NT2/D1 (cell line): Measurements from ENCODE around the gene FAM222B.

Experiments used
- DNase-seq: peaks from one replicate; pipeline ENCODE4 v3.0.0-alpha.2; 2011; ENCODE audit warnings: low read depth, low spot score
- H3K27me3 ChIP-seq: 2 replicates; pipeline ENCODE4 v1.6.0; 2011; ENCODE audit warnings: mild to moderate bottlenecking; ENCODE audit not compliant: insufficient read length, insufficient read depth
- H3K36me3 ChIP-seq: 2 replicates; pipeline ENCODE4 v1.6.1; 2011; ENCODE audit warnings: mild to moderate bottlenecking, low read length, mixed read lengths; ENCODE audit not compliant: insufficient read depth, insufficient read length
- H3K4me1 ChIP-seq: 2 replicates; pipeline ENCODE4 v1.5.1; 2011; ENCODE audit not compliant: insufficient read depth, insufficient read length
- H3K4me3 ChIP-seq: 2 replicates; pipeline ENCODE4 v1.5.1; 2011; ENCODE audit warnings: low read depth; ENCODE audit not compliant: insufficient read length
- H3K9ac ChIP-seq: 2 replicates; pipeline ENCODE4 v1.6.0; 2011; ENCODE audit warnings: low read depth; ENCODE audit not compliant: insufficient read length
- H3K9me3 ChIP-seq: 2 replicates; pipeline ENCODE4 v1.5.1; 2011; ENCODE audit warnings: mild to moderate bottlenecking, low read length; ENCODE audit not compliant: insufficient read depth
- SUZ12 ChIP-seq: IDR thresholded peaks from 2 replicates; pipeline ENCODE4 v1.6.1; 2011; ENCODE audit not compliant: insufficient read length, insufficient read depth; ENCODE audit errors: extremely low read depth
- YY1 ChIP-seq: IDR thresholded peaks from 2 replicates; pipeline ENCODE4 v1.6.1; 2011; ENCODE audit not compliant: insufficient read length, insufficient read depth
- ZNF274 ChIP-seq: IDR thresholded peaks from 2 replicates; pipeline ENCODE4 v1.6.1; 2011; ENCODE audit warnings: mild to moderate bottlenecking, low read depth, low read length

Gene FAM222B

DNA sequence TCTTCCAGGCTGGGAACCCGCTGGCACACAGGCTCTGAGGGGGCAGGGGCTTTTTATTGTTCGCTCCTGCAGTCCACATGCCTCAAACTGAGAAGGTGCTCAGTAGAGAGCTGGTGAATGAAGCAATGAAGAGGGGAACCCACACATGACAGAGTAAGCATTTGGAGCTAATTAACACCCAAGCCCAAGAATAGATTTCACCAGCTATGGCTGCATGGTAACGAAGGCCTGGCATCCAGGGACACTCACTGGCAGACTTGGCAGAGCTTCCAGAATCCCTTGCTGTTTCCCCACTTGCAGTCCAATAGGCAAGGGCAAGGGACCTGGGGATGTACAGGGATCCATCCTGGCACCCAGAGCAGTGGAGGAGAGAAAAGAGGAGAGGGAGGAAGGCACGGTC, 42.8 kb upstream of the FAM222B start:
- Histone ChIP-seq H3K9ac (no peak overlapping the region), H3K4me3 (no peak overlapping the region), H3K36me3 (peaks cover 41% of the 10 kb centered on the region), H3K27me3 (no peaks in the 10 kb centered on the region), H3K4me1 (peaks cover 9% of the 10 kb centered on the region), H3K9me3 (no peaks in the 10 kb centered on the region)
- no peak for DNase-seq
- TF ChIP-seq ZNF274, result no peak
- TF ChIP-seq YY1, result no peak
- TF ChIP-seq SUZ12, result no peak

DNA sequence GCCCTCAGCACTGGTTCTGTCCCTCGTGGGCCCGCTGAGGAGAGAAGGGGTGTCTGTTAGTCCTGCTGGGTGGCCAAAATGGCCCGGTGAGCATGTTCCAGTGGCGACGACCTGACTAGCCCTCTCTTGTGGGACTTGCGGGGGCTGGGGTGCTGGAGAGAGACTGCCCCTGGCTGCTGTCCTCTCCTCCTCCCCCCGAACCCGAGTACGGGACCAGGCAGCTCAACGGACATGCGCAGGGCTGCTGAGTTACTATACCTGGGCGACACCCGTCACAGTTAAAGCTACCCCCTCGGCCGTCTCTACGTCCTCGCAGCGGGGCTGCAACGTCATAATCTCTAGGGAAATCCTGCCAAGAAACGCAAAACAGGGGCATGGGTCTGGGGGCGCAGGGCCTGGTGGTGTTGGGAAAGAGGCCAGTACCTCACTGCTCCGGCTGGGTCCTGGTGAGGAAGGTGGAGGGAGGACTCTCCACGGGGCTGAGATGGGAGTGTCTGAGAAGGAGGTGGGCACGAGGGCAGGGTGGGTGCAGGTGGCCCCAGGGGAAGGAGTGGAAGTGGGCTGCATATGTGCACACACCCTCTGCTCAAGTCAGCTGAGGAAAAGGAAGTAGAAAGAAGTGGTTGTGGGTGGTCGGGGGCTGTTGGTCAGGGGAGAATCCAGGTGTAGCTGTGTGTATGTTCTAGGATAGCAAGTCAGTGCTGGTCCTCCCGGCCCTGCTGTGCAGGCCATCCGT, 41.5 kb upstream of the FAM222B start:
- Histone ChIP-seq H3K9ac (no peak overlapping the region), H3K4me1 (peaks cover 9% of the 10 kb centered on the region), H3K9me3 (no peaks in the 10 kb centered on the region), H3K4me3 (no peak overlapping the region), H3K27me3 (no peaks in the 10 kb centered on the region), H3K36me3 (peaks cover 52% of the 10 kb centered on the region)
- DNase-seq, result no peak
- TF ChIP-seq ZNF274 (no peak), YY1 (no peak), SUZ12 (no peak)

DNA sequence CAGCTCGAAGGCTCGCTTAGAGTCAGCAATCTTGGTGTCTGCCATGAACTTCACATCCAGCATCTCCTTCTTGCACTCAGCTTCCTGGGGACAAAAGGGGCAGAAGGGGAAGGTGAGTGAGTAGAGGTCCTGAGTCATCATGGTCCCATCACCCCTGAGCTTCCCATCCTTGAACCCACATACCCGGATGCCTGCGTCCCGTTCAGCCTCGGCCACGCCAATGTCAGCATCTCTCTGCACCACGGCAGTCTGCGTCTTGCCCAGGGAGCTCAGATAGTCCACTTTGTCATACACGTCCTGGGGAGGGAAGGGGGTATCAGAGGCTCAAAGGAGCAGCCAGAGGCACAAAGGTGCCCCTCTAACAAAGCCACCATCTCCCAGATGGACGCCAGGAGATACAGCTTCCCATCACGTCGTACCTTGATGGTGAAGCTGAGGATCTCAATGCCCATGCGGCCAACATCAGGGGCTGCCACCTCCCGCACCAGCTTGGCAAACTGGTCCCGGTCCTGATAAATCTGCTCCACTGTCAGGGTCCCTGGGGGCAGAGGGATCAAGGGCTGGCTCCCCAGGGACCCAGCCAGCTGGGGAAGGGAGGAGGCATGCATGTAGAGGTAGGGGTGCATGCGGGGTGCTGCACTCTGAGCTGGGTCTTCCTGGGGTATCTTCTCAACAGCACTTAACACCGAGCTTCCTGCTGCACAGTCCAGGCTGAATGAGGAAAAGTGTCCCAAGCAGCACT, 39.7 kb upstream of the FAM222B start:
- Histone ChIP-seq H3K4me3 (no peak overlapping the region), H3K36me3 (peaks cover 62% of the 10 kb centered on the region), H3K9ac (no peak overlapping the region), H3K27me3 (no peaks in the 10 kb centered on the region), H3K9me3 (peaks cover 3% of the 10 kb centered on the region; the same call in 1 of the 2 replicates), H3K4me1 (peaks cover 9% of the 10 kb centered on the region)
- DNase-seq, result no peak
- no peak for TF ChIP-seq SUZ12
- no peak for TF ChIP-seq YY1
- no peak for TF ChIP-seq ZNF274

DNA sequence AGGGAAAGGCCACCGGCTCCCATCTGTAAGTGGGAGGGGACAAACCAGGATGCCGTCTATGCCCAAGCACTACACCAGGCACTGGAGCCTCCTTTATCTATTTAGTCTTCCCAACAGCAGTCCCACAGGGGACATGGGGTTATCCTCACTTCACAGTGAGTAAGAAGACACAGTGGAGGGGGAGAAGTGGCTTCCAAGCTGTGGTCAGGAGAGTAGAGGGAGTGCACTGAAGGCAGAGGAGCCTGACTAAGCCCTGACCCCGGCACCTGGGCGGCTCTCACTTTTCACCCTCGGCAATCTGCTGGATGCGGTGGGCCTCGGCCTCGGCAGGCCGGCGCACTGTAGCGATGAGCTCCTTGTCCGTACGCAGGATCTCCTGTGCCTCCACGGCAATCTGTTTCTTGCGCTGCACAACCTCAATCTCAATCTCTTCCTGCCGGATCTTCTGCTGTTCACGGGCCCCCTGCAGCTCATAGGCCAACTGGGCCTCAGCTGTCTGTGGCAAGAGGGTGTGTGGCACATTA, 39.0 kb upstream of the FAM222B start:
- H3K9ac ChIP-seq, result no peak overlapping the region
- peaks cover 62% of the 10 kb centered on the region for H3K36me3 ChIP-seq
- no peak for TF ChIP-seq SUZ12
- TF ChIP-seq YY1, result no peak
- no peak for DNase-seq
- peaks cover 4% of the 10 kb centered on the region; the same call in 1 of the 2 replicates for H3K9me3 ChIP-seq
- H3K27me3 ChIP-seq, result no peaks in the 10 kb centered on the region
- peaks cover 5% of the 10 kb centered on the region for H3K4me1 ChIP-seq
- no peak overlapping the region for H3K4me3 ChIP-seq

DNA sequence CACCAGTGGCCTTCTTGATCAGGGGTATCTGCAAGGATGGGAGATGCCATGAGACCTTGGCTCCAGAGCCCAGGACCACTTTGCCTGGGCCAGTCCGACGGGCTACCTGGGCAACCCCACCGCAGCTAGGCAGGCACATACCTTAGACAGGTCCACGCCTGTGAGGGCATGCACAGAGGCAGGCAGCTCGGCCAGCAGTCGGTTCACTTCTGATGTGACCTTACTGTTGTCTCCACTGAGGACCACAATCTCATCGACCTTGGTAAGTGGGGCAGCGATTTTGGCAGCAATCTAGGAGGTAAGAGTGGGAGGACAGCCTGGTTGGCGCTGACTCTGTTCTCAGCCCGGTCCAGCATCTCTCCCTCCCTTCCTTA, 38.0 kb upstream of the FAM222B start:
- H3K9me3 ChIP-seq, result peaks cover 4% of the 10 kb centered on the region; the same call in 1 of the 2 replicates
- H3K27me3 ChIP-seq, result no peaks in the 10 kb centered on the region
- DNase-seq, result no peak
- H3K4me1 ChIP-seq, result peaks cover 4% of the 10 kb centered on the region
- H3K4me3 ChIP-seq, result no peak overlapping the region
- peaks cover 62% of the 10 kb centered on the region for H3K36me3 ChIP-seq
- no peak overlapping the region for H3K9ac ChIP-seq
- TF ChIP-seq SUZ12 (no peak), ZNF274 (no peak), YY1 (no peak)

DNA sequence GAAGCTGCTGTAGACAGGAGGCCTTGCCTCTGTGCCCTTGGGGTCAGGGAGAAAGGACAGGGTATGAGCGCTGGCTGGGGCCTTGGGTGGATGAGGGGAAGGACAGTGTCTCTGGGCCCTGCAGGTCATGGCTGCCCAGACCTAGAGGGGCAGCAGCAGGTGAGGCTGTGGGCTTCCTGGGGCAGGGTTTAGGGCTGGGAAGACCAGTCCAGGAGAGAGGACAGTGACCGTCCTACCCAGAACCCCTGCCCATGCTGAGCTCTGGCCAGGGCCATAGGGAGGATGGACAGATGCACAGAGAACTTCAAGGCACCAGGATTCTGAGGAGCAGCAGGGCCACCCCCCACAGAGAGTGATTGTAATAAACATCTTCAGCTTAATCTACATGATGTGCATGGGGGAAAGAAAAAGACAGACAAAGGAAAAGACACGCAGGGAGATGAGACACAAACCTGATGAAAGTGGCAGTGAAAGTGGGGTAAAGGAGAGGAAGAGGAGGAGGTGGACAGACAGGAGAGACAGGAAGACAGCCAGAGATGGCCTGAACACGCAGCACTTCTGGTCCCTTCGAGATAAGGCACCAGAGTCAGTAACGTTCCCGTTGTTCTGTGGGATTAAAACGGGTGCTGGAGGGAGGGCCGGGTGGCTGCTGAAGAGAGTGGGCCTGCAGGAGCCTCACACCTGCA, 37.4 kb upstream of the FAM222B start:
- Histone ChIP-seq H3K9ac (no peak overlapping the region), H3K4me1 (peaks cover 4% of the 10 kb centered on the region), H3K4me3 (no peak overlapping the region), H3K9me3 (peaks cover 4% of the 10 kb centered on the region; the same call in 1 of the 2 replicates), H3K27me3 (no peaks in the 10 kb centered on the region), H3K36me3 (peaks cover 60% of the 10 kb centered on the region)
- DNase-seq, result no peak
- no peak for TF ChIP-seq ZNF274
- no peak for TF ChIP-seq SUZ12
- no peak for TF ChIP-seq YY1
